NCI-H1417 treated with DMSO at 0.1 percent for 48 hours (cell line): ENCODE data around the gene SOCS2.
"Not testable (repeated sequence)": the region's sequence is repeated elsewhere in the genome, so short reads cannot be mapped to it uniquely, and the experiment has no call there.

ENCODE experiments used
- DNase-seq: peaks from one replicate; lab custom pipeline; 2025; lab: John Stamatoyannopoulos, UW

Gene SOCS2

GRCh38 chr12:93593843-93594242 lies 21.4 kb downstream of the SOCS2 start:
- no peak for DNase-seq

- DNase-seq, result no peak
Measured at GRCh38 chr12:93594766-93595311, 22.4 kb downstream of the SOCS2 start.

- no peak for DNase-seq
Measured at GRCh38 chr12:93595351-93595750, 22.9 kb downstream of the SOCS2 start.

- no peak for DNase-seq
Measured at GRCh38 chr12:93597608-93598007, 25.1 kb downstream of the SOCS2 start.

- DNase-seq, result no peak
Measured at GRCh38 chr12:93599192-93599591, 26.7 kb downstream of the SOCS2 start.

- DNase-seq, result no peak
Measured at GRCh38 chr12:93601591-93601990, 29.1 kb downstream of the SOCS2 start.

- no peak for DNase-seq
Measured at GRCh38 chr12:93602897-93603668, 30.6 kb downstream of the SOCS2 start.

- no peak for DNase-seq
Measured at GRCh38 chr12:93603762-93604161, 31.3 kb downstream of the SOCS2 start.

GRCh38 chr12:93608313-93608712 lies 35.8 kb downstream of the SOCS2 start:
- no peak for DNase-seq

GRCh38 chr12:93609281-93610192 lies 37.1 kb downstream of the SOCS2 start:
- DNase-seq, result no peak

- DNase-seq, result no peak
Measured at GRCh38 chr12:93612776-93613175, 40.3 kb downstream of the SOCS2 start.

- no peak for DNase-seq
Measured at GRCh38 chr12:93614917-93615596, 42.6 kb downstream of the SOCS2 start.

GRCh38 chr12:93616584-93617101 lies 44.2 kb downstream of the SOCS2 start:
- no peak for DNase-seq

GRCh38 chr12:93618891-93619410 lies 46.5 kb downstream of the SOCS2 start:
- DNase-seq, result no peak

- DNase-seq, result no peak
Measured at GRCh38 chr12:93621986-93622385, 49.5 kb downstream of the SOCS2 start.

- no peak for DNase-seq
Measured at GRCh38 chr12:93622485-93622884, 50.0 kb downstream of the SOCS2 start.

- no peak for DNase-seq
Measured at GRCh38 chr12:93624595-93625294, 52.3 kb downstream of the SOCS2 start.

- DNase-seq, result not testable (repeated sequence)
Measured at GRCh38 chr12:93625295-93625645, 52.8 kb downstream of the SOCS2 start.

GRCh38 chr12:93626160-93626559 lies 53.7 kb downstream of the SOCS2 start:
- no peak for DNase-seq
